ENCODE data around the gene FAM200C.

DNA sequence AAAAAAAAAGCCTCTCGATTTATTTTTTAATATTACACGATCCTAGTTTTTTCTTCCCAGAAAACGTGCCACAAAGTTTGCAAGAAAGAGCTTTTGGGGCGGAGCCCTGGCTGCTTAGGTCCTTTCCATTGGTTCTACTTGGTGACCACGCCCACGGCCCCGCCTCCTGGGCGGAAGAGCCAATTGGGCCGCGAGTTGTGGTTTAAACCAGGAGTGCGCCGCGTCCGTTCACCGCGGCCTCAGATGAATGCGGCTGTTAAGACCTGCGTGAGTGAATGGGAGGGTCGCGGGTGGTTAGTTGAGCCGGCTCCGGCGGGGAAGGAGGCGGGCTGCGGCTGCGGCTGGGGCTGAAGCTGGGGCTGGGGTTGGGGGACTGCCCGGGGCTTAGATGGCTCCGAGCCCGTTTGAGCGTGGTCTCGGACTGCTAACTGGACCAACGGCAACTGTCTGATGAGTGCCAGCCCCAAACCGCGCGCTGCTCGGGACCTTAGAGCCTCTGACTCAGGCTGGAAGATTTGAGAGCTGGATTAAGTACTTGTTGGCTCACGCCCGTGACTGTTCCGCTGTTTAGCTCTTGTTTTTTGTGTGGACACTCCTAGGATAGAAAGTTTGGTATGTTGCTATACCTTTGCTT is 21.9 kb upstream of the FAM200C start, which contains the start of gene PTTG1:
- TF ChIP-seq, protein P1, sequence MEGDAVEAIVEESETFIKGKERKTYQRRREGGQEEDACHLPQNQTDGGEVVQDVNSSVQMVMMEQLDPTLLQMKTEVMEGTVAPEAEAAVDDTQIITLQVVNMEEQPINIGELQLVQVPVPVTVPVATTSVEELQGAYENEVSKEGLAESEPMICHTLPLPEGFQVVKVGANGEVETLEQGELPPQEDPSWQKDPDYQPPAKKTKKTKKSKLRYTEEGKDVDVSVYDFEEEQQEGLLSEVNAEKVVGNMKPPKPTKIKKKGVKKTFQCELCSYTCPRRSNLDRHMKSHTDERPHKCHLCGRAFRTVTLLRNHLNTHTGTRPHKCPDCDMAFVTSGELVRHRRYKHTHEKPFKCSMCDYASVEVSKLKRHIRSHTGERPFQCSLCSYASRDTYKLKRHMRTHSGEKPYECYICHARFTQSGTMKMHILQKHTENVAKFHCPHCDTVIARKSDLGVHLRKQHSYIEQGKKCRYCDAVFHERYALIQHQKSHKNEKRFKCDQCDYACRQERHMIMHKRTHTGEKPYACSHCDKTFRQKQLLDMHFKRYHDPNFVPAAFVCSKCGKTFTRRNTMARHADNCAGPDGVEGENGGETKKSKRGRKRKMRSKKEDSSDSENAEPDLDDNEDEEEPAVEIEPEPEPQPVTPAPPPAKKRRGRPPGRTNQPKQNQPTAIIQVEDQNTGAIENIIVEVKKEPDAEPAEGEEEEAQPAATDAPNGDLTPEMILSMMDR (conservative IDR thresholded peaks at IDR 0.05; ENCODE audit: low read length) = no peak
- no peak for TF ChIP-seq EZH2phosphoT487 (IDR thresholded peaks at IDR 0.05; ENCODE audit: borderline replicate concordance, low read depth, low read length)
